HEK293 (cell line): ENCODE data around the gene CPNE1.

ENCODE experiments used
- BCL11A ChIP-seq: fragments of 450-650 bp; formaldehyde crosslinking; IDR thresholded peaks from 2 replicates; pipeline ENCODE4 v1.5.1; 2016; ENCODE audit warnings: low read depth, missing biosample characterization, missing genetic modification characterization
- EGR2 ChIP-seq: fragments of 450-650 bp; formaldehyde crosslinking; IDR thresholded peaks from 2 replicates; pipeline ENCODE4 v1.5.1; 2016; ENCODE audit warnings: low read depth, missing biosample characterization, missing genetic modification characterization
- FEZF1 ChIP-seq: fragments of 450-650 bp; formaldehyde crosslinking; IDR thresholded peaks from 2 replicates; pipeline ENCODE4 v1.5.1; 2016; ENCODE audit warnings: missing biosample characterization, missing genetic modification characterization
- GLI4 ChIP-seq: fragments of 450-650 bp; formaldehyde crosslinking; IDR thresholded peaks from 2 replicates; pipeline ENCODE4 v1.5.1; 2016; ENCODE audit warnings: missing biosample characterization, missing genetic modification characterization
- GLIS1 ChIP-seq: fragments of 450-650 bp; formaldehyde crosslinking; IDR thresholded peaks from 2 replicates; pipeline ENCODE4 v1.5.1; 2016; ENCODE audit warnings: missing biosample characterization, missing genetic modification characterization
- GLIS2 ChIP-seq: fragments of 450-650 bp; formaldehyde crosslinking; IDR thresholded peaks from 2 replicates; pipeline ENCODE4 v1.5.1; 2016; ENCODE audit warnings: missing biosample characterization, missing genetic modification characterization
- HOXD13 ChIP-seq: sonication (generic); formaldehyde crosslinking; IDR thresholded peaks from 2 replicates; pipeline ENCODE4 v1.8.0; 2022; ENCODE audit warnings: missing genetic modification reagents, borderline replicate concordance
- KLF1 ChIP-seq: fragments of 450-650 bp; formaldehyde crosslinking; IDR thresholded peaks from 2 replicates; pipeline ENCODE4 v1.5.1; 2016; ENCODE audit warnings: missing biosample characterization, missing genetic modification characterization
- KLF8 ChIP-seq: fragments of 450-650 bp; formaldehyde crosslinking; IDR thresholded peaks from 2 replicates; pipeline ENCODE4 v1.5.1; 2016; ENCODE audit warnings: missing biosample characterization, missing genetic modification characterization
- OVOL3 ChIP-seq: fragments of 450-650 bp; formaldehyde crosslinking; IDR thresholded peaks from 2 replicates; pipeline ENCODE4 v1.5.1; 2016; ENCODE audit warnings: missing biosample characterization, missing genetic modification characterization
- PRDM2 ChIP-seq: fragments of 450-650 bp; formaldehyde crosslinking; IDR thresholded peaks from 2 replicates; pipeline ENCODE4 v1.5.1; 2016; ENCODE audit warnings: missing biosample characterization, missing genetic modification characterization, borderline replicate concordance
- REPIN1 ChIP-seq: fragments of 450-650 bp; formaldehyde crosslinking; IDR thresholded peaks from 2 replicates; pipeline ENCODE4 v1.5.1; 2017; ENCODE audit warnings: missing biosample characterization, missing genetic modification characterization, low read depth
- SCRT2 ChIP-seq: fragments of 450-650 bp; formaldehyde crosslinking; IDR thresholded peaks from 2 replicates; pipeline ENCODE4 v1.5.1; 2016; ENCODE audit warnings: missing biosample characterization, missing genetic modification characterization
- SP2 ChIP-seq: fragments of 450-650 bp; formaldehyde crosslinking; IDR thresholded peaks from 2 replicates; pipeline ENCODE4 v1.5.1; 2016; ENCODE audit warnings: missing biosample characterization, missing genetic modification characterization
- SP3 ChIP-seq: fragments of 450-650 bp; formaldehyde crosslinking; IDR thresholded peaks from 2 replicates; pipeline ENCODE4 v1.5.1; 2016; ENCODE audit warnings: missing biosample characterization, missing genetic modification characterization
- TCF7L2 ChIP-seq: IDR thresholded peaks from 2 replicates; pipeline ENCODE4 v1.6.1; 2011; ENCODE audit warnings: low read depth, mild to moderate bottlenecking, inconsistent platforms, low read length, moderate library complexity, borderline replicate concordance
- ZBTB17 ChIP-seq: fragments of 450-650 bp; formaldehyde crosslinking; IDR thresholded peaks from 2 replicates; pipeline ENCODE4 v1.5.1; 2016; ENCODE audit warnings: missing biosample characterization, missing genetic modification characterization
- ZBTB20 ChIP-seq: fragments of 450-650 bp; formaldehyde crosslinking; IDR thresholded peaks from 2 replicates; pipeline ENCODE4 v1.5.1; 2016; ENCODE audit warnings: missing biosample characterization, missing genetic modification characterization
- ZEB2 ChIP-seq: fragments of 450-650 bp; formaldehyde crosslinking; IDR thresholded peaks from 2 replicates; pipeline ENCODE4 v1.5.1; 2016; ENCODE audit warnings: missing biosample characterization, missing genetic modification characterization
- ZNF121 ChIP-seq: fragments of 450-650 bp; formaldehyde crosslinking; IDR thresholded peaks from 2 replicates; pipeline ENCODE4 v1.5.1; 2016; ENCODE audit warnings: missing biosample characterization, missing genetic modification characterization
- ZNF175 ChIP-seq: fragments of 450-650 bp; formaldehyde crosslinking; IDR thresholded peaks from 2 replicates; pipeline ENCODE4 v1.5.1; 2016; ENCODE audit warnings: missing biosample characterization, missing genetic modification characterization
- ZNF24 ChIP-seq: fragments of 450-650 bp; formaldehyde crosslinking; IDR thresholded peaks from 2 replicates; pipeline ENCODE4 v1.5.1; 2016; ENCODE audit warnings: missing biosample characterization, missing genetic modification characterization
- ZNF423 ChIP-seq: fragments of 450-650 bp; formaldehyde crosslinking; IDR thresholded peaks from 2 replicates; pipeline ENCODE4 v1.5.1; 2016; ENCODE audit warnings: missing biosample characterization, missing genetic modification characterization
- ZNF521 ChIP-seq: fragments of 450-650 bp; formaldehyde crosslinking; IDR thresholded peaks from 2 replicates; pipeline ENCODE4 v1.5.1; 2017; ENCODE audit warnings: missing biosample characterization, mild to moderate bottlenecking, missing genetic modification characterization
- ZNF580 ChIP-seq: fragments of 450-650 bp; formaldehyde crosslinking; IDR thresholded peaks from 2 replicates; pipeline ENCODE4 v1.5.1; 2016; ENCODE audit warnings: missing biosample characterization, missing genetic modification characterization
- ZNF621 ChIP-seq: fragments of 450-650 bp; formaldehyde crosslinking; IDR thresholded peaks from 2 replicates; pipeline ENCODE4 v1.5.1; 2017; ENCODE audit warnings: missing biosample characterization, missing genetic modification characterization
- ZNF623 ChIP-seq: fragments of 450-650 bp; formaldehyde crosslinking; IDR thresholded peaks from 2 replicates; pipeline ENCODE4 v1.5.1; 2016; ENCODE audit warnings: missing biosample characterization, missing genetic modification characterization
- ZNF629 ChIP-seq: fragments of 450-650 bp; formaldehyde crosslinking; IDR thresholded peaks from 2 replicates; pipeline ENCODE4 v1.5.1; 2017; ENCODE audit warnings: missing biosample characterization, missing genetic modification characterization
- ZNF701 ChIP-seq: fragments of 450-650 bp; formaldehyde crosslinking; IDR thresholded peaks from 2 replicates; pipeline ENCODE4 v1.5.1; 2016; ENCODE audit warnings: missing biosample characterization, missing genetic modification characterization
- ZNF830 ChIP-seq: fragments of 450-650 bp; IDR thresholded peaks from 2 replicates; pipeline ENCODE4 v1.5.0; 2018; ENCODE audit warnings: missing biosample characterization, missing genetic modification characterization, low read depth, mild to moderate bottlenecking, moderate library complexity
- ZSCAN16 ChIP-seq: fragments of 450-650 bp; formaldehyde crosslinking; IDR thresholded peaks from 2 replicates; pipeline ENCODE4 v1.5.1; 2016; ENCODE audit warnings: missing biosample characterization, missing genetic modification characterization
- ZXDB ChIP-seq: fragments of 450-650 bp; formaldehyde crosslinking; IDR thresholded peaks from 2 replicates; pipeline ENCODE4 v1.5.1; 2016; ENCODE audit warnings: missing biosample characterization, missing genetic modification characterization
- TF ChIP-seq, protein P1 (sequence below): fragments of 450-650 bp; formaldehyde crosslinking; IDR thresholded peaks from 2 replicates; pipeline ENCODE4 v1.5.1; 2016; ENCODE audit warnings: missing biosample characterization, missing genetic modification characterization

Gene CPNE1

GRCh38 chr20:35663516-35664465, 909 bp downstream of the CPNE1 start (continued):
- TF ChIP-seq ZNF580 (tag by site-specific recombination) (no peak), ZNF830 (tag by site-specific recombination) (no peak), REPIN1 (tag by site-specific recombination) (no peak), ZNF121 (no peak), ZNF24 (tag by site-specific recombination) (0 out of 2 replicates have a peak, but pooled peaks have one; percentile 35), ZBTB20 (tag by site-specific recombination) (no peak), EGR2 (tag by site-specific recombination) (peak; percentile 84), ZNF175 (tag by site-specific recombination) (no peak), SP3 (tag by site-specific recombination) (peak; percentile 69), ZNF423 (tag by site-specific recombination) (no peak; the same call in 1 of the 2 replicates), ZXDB (tag by site-specific recombination) (0 out of 2 replicates have a peak, but pooled peaks have one; percentile 2), ZNF629 (peak; percentile 26; the same call in 1 of the 2 replicates), BCL11A (tag by site-specific recombination) (no peak), SCRT2 (tag by site-specific recombination) (peak; percentile 98), ZNF621 (tag by site-specific recombination) (no peak), OVOL3 (tag by site-specific recombination) (no peak; the same call in 1 of the 2 replicates), TCF7L2 (no peak), ZNF521 (no peak), HOXD13 (CRISPR knock-in tag) (no peak), PRDM2 (tag by site-specific recombination) (no peak), ZNF701 (tag by site-specific recombination) (no peak), ZEB2 (0 out of 2 replicates have a peak, but pooled peaks have one; percentile 40), ZBTB17 (no peak), ZSCAN16 (tag by site-specific recombination) (no peak), KLF8 (tag by site-specific recombination) (peak; percentile 59; the same call in 1 of the 2 replicates), GLIS1 (tag by site-specific recombination) (peak; percentile 47; the same call in 1 of the 2 replicates), GLIS2 (tag by site-specific recombination) (peak; percentile 20), SP2 (tag by site-specific recombination) (peak; percentile 56), ZNF623 (tag by site-specific recombination) (no peak), FEZF1 (tag by site-specific recombination) (peak; percentile 30; the same call in 1 of the 2 replicates), GLI4 (tag by site-specific recombination) (no peak), KLF1 (no peak; the same call in 1 of the 2 replicates)
- TF ChIP-seq, protein P1, sequence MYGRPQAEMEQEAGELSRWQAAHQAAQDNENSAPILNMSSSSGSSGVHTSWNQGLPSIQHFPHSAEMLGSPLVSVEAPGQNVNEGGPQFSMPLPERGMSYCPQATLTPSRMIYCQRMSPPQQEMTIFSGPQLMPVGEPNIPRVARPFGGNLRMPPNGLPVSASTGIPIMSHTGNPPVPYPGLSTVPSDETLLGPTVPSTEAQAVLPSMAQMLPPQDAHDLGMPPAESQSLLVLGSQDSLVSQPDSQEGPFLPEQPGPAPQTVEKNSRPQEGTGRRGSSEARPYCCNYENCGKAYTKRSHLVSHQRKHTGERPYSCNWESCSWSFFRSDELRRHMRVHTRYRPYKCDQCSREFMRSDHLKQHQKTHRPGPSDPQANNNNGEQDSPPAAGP (tag by site-specific recombination) = peak; percentile 64
